HepG2 (cell line): ENCODE results near the gene TASOR2. TPM values are rescaled to one million over a fixed set of nuclear protein-coding genes. Genes with fewer than 3 reads are reported as not detected.

ENCODE experiments used
- ATAC-seq: fragments of 200-7000 bp; cut with Tn5 transposase; 3 replicates; pipeline ENCODE4 v1.9.1; 2020; ENCODE audit warnings: mild to moderate bottlenecking, moderate library complexity
- BruUV-seq: library from RNA; stranded (reverse); fragments of 400-500 nt; replicated peaks from 2 replicates; lab custom pipeline; 2021; lab: Mats Ljungman, UMichigan
- CTCF ChIA-PET: fragments of 300-600 bp; formaldehyde crosslinking; extraction: SDS; loops from one replicate; lab custom pipeline; 2021; ENCODE audit warnings: low total read pairs, inconsistent platforms, low intra/inter-chr PET ratio; lab: Yijun Ruan, JAX
- POLR2A ChIA-PET: fragments of 350-600 bp; sonication (Branson Sonifier 250); formaldehyde crosslinking; loops from one replicate; lab custom pipeline; 2020; ENCODE audit warnings: antibody characterized with exemption, inconsistent platforms; lab: Yijun Ruan, JAX
- DNase-seq: peaks from one replicate; pipeline ENCODE4 v3.0.0-alpha.2; 2015; ENCODE audit warnings: low spot score
- FAIRE-seq: peaks from 3 replicates; lab custom pipeline; 2011; peaks lifted over from hg19 to GRCh38; lab: Jason Lieb, UNC
- H2AFZ ChIP-seq: one replicate; pipeline ENCODE4 v1.6.1; 2011; ENCODE audit warnings: low read length, inconsistent platforms
- H3K27ac ChIP-seq: fragments of 300-600 bp; 3 replicates; pipeline ENCODE4 v1.8.0; 2011; ENCODE audit warnings: mixed run types, mild to moderate bottlenecking, mixed read lengths, low read length, inconsistent platforms; ENCODE audit not compliant: insufficient read depth; ENCODE audit errors: extremely low read length
- H3K27me3 ChIP-seq, 2 experiments: fragments of 200-600 bp in 1 of 2; 2 replicates in 1 of 2; 3 replicates in 1 of 2; pipeline versions ENCODE4 v1.6.0 to v1.8.0; 2011; ENCODE audit warnings: low read length in 2 of 2, mild to moderate bottlenecking in 2 of 2, moderate library complexity in 2 of 2, inconsistent platforms in 1 of 2; ENCODE audit not compliant: insufficient read depth in 2 of 2, control insufficient read depth in 1 of 2
- H3K36me3 ChIP-seq, 2 experiments: fragments of 200-600 bp in 1 of 2; replicated peaks in 1 of 2; 2 replicates in 1 of 2; 3 replicates in 1 of 2; pipeline versions ENCODE4 v1.5.1 to v1.8.0; 2011; ENCODE audit warnings: low read length in 2 of 2, inconsistent platforms in 1 of 2; ENCODE audit not compliant: insufficient read depth in 2 of 2, control insufficient read depth in 1 of 2
- H3K4me1 ChIP-seq: 2 replicates; pipeline ENCODE4 v1.5.1; 2012; ENCODE audit warnings: low read length, inconsistent platforms; ENCODE audit not compliant: insufficient read depth
- H3K4me2 ChIP-seq: 2 replicates; pipeline ENCODE4 v1.6.0; 2011; ENCODE audit warnings: low read depth, low read length, inconsistent platforms
- H3K4me3 ChIP-seq, 3 experiments: fragments of 200-600 bp in 1 of 3; sonication (generic), shearing (Covaris generic) in 1 of 3; replicated peaks in 1 of 3; 2 replicates each; pipeline ENCODE4 v1.5.1; 2011 to 2016; ENCODE audit warnings: low read length in 3 of 3, inconsistent platforms in 2 of 3, low read depth in 2 of 3, mild to moderate bottlenecking in 2 of 3, control low read depth in 1 of 3, mixed read lengths in 1 of 3; ENCODE audit not compliant: insufficient read depth in 1 of 3
- H3K79me2 ChIP-seq: one replicate; pipeline ENCODE4 v1.6.1; 2011; ENCODE audit warnings: low read length, inconsistent platforms; ENCODE audit not compliant: insufficient read depth
- H3K9ac ChIP-seq: 2 replicates; pipeline ENCODE4 v1.6.0; 2011; ENCODE audit warnings: mild to moderate bottlenecking, low read depth, low read length, inconsistent platforms; ENCODE audit not compliant: insufficient read depth
- H3K9me3 ChIP-seq: 2 replicates; pipeline ENCODE4 v1.5.1; 2012; ENCODE audit warnings: mild to moderate bottlenecking, low read length
- H4K20me1 ChIP-seq: 2 replicates; pipeline ENCODE4 v1.6.0; 2011; ENCODE audit warnings: inconsistent platforms, mild to moderate bottlenecking, low read length, moderate library complexity; ENCODE audit not compliant: insufficient read depth
- ESRRA ChIP-seq: sonication (generic); formaldehyde crosslinking; IDR thresholded peaks from 2 replicates; pipeline ENCODE4 v1.5.1; 2020; ENCODE audit warnings: mild to moderate bottlenecking, low read depth, missing genetic modification reagents
- FOXM1 ChIP-seq: sonication (generic); formaldehyde crosslinking; IDR thresholded peaks from 2 replicates; pipeline ENCODE4 v1.5.0; 2020; ENCODE audit warnings: missing genetic modification reagents
- JDP2 ChIP-seq: sonication (generic); formaldehyde crosslinking; IDR thresholded peaks from 2 replicates; pipeline ENCODE4 v1.8.1; 2022; ENCODE audit warnings: missing genetic modification reagents, borderline replicate concordance
- MAFF ChIP-seq: IDR thresholded peaks from 2 replicates; pipeline ENCODE4 v1.6.1; 2011; ENCODE audit warnings: low read depth, low read length, improper control_type of control experiment
- PRMT3 ChIP-seq: sonication (generic); formaldehyde crosslinking; IDR thresholded peaks from 2 replicates; pipeline ENCODE4 v1.8.1; 2022; ENCODE audit warnings: low read depth, mild to moderate bottlenecking, moderate library complexity, missing genetic modification reagents, borderline replicate concordance
- ZNF256 ChIP-seq: sonication (generic); formaldehyde crosslinking; conservative IDR thresholded peaks from 2 replicates; pipeline ENCODE4 v1.4.0; 2020; ENCODE audit warnings: missing genetic modification reagents
- ZNF607 ChIP-seq: sonication (generic); formaldehyde crosslinking; IDR thresholded peaks from 2 replicates; pipeline ENCODE4 v1.5.1; 2020; ENCODE audit warnings: missing genetic modification reagents, mild to moderate bottlenecking, borderline replicate concordance
- WGBS: methylation state at CpG from one replicate; pipeline ENCODE4 v1.1.6; 2017; ENCODE audit warnings: low lambda C conversion rate; 5-methylcytosine and 5-hydroxymethylcytosine counted together
- in situ Hi-C: cut with HindIII; loops from 2 replicates; pipeline ENCODE4 v1.10.0; 2017; ENCODE audit warnings: low pct_unique_long_range_greater_than_20kb; ENCODE audit not compliant: extremely low pct_ligation_motif_present
- intact Hi-C: fragments of 100-400 bp; cut with micrococcal nuclease; formaldehyde crosslinking; loops from one replicate; pipeline ENCODE4 v1.10.0; 2022; ENCODE audit not compliant: unreplicated experiment
- polyA plus RNA-seq, 8 experiments: library from polyadenylated mRNA; depleted of rRNA in 3 of 8; stranded (reverse) in 7 of 8; unstranded in 1 of 8; fragments of >200 nt; fragmentation: Illumina TruSeq in 4 of 8; extraction: Trizol in 4 of 8; gene quantifications; 2 replicates each; pipeline versions ENCODE4 v1.2.1 to v1.2.3, GENCODE V29; 2011 to 2016; ENCODE audit warnings: low read depth in 4 of 8, missing spikeins in 1 of 8, mixed read lengths in 1 of 8; ENCODE audit not compliant: insufficient read depth in 1 of 8
- total RNA-seq, 5 experiments: library from RNA; depleted of rRNA; stranded (reverse); fragments of >200 nt; fragmentation: Illumina TruSeq; extraction: Trizol; gene quantifications; 2 replicates each; pipeline ENCODE4 v1.2.3, GENCODE V29; 2016; ENCODE audit warnings: low read depth in 1 of 5
- TF ChIP-seq, protein P1 (sequence below): IDR thresholded peaks from 2 replicates; pipeline ENCODE4 v1.6.1; 2016
- TF ChIP-seq, protein P2 (sequence below): sonication (generic); formaldehyde crosslinking; conservative IDR thresholded peaks from 2 replicates; pipeline ENCODE4 v1.4.0; 2020; ENCODE audit warnings: missing genetic modification reagents
- TF ChIP-seq, protein P3 (sequence below): sonication (generic); formaldehyde crosslinking; IDR thresholded peaks from 2 replicates; pipeline ENCODE4 v1.5.0; 2020; ENCODE audit warnings: missing genetic modification reagents, mild to moderate bottlenecking, borderline replicate concordance
- TF ChIP-seq, protein P4 (sequence below): sonication (generic); formaldehyde crosslinking; IDR thresholded peaks from 2 replicates; pipeline ENCODE4 v1.4.0; 2020; ENCODE audit warnings: missing genetic modification reagents, borderline replicate concordance
- TF ChIP-seq, protein P5 (sequence below): sonication (generic); formaldehyde crosslinking; IDR thresholded peaks from 2 replicates; pipeline ENCODE4 v1.8.0; 2022; ENCODE audit warnings: missing genetic modification reagents, mild to moderate bottlenecking, borderline replicate concordance

The TASOR2 gene
- total and polyA plus RNA-seq, 2 of the 13 experiments (the other 11 are each of a cell fraction or from before 2014, with no cell fraction given), result 24.2 to 55.3 TPM

DNA sequence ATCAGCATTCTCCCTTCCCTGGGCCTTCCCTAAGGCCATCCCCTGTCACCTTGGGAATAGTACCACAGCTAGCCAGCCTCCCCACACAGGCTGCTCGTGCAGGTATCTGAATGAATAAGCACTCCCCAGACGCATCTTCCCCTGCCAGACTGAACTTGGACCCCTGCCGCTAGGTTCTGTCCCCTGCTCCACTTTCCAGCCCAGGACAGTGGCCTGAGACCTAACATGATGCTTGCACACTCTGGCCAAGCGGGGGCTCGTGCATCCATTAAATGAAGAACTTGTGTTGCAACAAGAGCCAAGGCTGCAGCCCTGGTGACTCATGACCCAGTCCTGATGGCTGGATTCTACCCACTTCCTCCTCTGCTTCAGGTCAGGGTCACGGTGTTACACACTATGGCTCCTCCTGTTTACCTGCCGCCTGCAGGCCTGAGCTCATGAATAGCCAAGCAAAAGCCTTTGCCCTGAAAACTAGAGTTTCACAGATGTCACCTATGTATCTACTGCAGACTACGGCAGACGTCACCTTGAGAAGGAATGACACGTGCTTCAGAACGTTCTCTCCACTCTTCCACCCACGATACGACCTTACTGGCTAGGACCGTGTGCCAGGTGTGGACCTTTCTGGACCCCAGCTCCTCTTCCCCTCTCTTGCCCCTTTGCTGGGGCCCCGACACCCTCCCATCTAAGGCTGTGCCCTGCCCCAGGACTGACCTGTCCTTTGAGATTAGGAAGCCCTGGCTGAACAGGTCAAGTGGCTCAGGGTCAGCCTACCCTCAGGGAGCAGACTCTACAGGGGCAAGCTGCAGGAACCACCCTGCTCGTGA lies 24.7 kb upstream of the TASOR2 start (continued):
- peak; percentile 77; the same call in 1 of the 2 replicates for TF ChIP-seq ESRRA (CRISPR knock-in tag)

DNA sequence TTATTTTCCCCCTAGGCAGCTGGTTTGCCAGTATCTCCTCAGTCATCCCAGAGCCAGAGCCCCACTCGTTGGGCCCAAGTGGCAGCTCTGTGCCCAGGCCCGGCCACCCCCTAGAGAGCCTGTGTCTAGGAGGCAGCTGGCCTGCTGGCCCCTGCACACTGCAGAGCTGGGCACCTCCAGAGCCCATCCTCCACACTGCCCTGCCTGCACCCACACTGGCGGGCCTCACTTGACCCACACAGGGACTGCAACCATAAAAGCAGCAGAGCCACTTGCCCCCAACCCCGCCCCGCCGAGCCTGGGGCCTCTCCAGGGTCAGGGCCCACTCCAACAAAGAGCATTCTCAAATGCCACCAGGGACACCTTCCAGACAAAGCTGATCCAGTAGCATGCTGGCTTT lies 23.6 kb upstream of the TASOR2 start:
- DNase-seq (no peak), FAIRE-seq (no peak)
- in situ Hi-C loops, result no loop called here
- TF ChIP-seq FOXM1 (CRISPR knock-in tag) (no peak), JDP2 (CRISPR knock-in tag) (no peak), MAFF (no peak), ZNF256 (CRISPR knock-in tag) (no peak), PRMT3 (CRISPR knock-in tag) (no peak), ZNF607 (no peak)
- TF ChIP-seq, protein P1, sequence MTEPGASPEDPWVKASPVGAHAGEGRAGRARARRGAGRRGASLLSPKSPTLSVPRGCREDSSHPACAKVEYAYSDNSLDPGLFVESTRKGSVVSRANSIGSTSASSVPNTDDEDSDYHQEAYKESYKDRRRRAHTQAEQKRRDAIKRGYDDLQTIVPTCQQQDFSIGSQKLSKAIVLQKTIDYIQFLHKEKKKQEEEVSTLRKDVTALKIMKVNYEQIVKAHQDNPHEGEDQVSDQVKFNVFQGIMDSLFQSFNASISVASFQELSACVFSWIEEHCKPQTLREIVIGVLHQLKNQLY (CRISPR knock-in tag), result no peak
- TF ChIP-seq, protein P2, sequence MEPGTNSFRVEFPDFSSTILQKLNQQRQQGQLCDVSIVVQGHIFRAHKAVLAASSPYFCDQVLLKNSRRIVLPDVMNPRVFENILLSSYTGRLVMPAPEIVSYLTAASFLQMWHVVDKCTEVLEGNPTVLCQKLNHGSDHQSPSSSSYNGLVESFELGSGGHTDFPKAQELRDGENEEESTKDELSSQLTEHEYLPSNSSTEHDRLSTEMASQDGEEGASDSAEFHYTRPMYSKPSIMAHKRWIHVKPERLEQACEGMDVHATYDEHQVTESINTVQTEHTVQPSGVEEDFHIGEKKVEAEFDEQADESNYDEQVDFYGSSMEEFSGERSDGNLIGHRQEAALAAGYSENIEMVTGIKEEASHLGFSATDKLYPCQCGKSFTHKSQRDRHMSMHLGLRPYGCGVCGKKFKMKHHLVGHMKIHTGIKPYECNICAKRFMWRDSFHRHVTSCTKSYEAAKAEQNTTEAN (CRISPR knock-in tag), result no peak
- TF ChIP-seq, protein P3, sequence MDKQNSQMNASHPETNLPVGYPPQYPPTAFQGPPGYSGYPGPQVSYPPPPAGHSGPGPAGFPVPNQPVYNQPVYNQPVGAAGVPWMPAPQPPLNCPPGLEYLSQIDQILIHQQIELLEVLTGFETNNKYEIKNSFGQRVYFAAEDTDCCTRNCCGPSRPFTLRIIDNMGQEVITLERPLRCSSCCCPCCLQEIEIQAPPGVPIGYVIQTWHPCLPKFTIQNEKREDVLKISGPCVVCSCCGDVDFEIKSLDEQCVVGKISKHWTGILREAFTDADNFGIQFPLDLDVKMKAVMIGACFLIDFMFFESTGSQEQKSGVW (CRISPR knock-in tag), result no peak
- TF ChIP-seq, protein P4, sequence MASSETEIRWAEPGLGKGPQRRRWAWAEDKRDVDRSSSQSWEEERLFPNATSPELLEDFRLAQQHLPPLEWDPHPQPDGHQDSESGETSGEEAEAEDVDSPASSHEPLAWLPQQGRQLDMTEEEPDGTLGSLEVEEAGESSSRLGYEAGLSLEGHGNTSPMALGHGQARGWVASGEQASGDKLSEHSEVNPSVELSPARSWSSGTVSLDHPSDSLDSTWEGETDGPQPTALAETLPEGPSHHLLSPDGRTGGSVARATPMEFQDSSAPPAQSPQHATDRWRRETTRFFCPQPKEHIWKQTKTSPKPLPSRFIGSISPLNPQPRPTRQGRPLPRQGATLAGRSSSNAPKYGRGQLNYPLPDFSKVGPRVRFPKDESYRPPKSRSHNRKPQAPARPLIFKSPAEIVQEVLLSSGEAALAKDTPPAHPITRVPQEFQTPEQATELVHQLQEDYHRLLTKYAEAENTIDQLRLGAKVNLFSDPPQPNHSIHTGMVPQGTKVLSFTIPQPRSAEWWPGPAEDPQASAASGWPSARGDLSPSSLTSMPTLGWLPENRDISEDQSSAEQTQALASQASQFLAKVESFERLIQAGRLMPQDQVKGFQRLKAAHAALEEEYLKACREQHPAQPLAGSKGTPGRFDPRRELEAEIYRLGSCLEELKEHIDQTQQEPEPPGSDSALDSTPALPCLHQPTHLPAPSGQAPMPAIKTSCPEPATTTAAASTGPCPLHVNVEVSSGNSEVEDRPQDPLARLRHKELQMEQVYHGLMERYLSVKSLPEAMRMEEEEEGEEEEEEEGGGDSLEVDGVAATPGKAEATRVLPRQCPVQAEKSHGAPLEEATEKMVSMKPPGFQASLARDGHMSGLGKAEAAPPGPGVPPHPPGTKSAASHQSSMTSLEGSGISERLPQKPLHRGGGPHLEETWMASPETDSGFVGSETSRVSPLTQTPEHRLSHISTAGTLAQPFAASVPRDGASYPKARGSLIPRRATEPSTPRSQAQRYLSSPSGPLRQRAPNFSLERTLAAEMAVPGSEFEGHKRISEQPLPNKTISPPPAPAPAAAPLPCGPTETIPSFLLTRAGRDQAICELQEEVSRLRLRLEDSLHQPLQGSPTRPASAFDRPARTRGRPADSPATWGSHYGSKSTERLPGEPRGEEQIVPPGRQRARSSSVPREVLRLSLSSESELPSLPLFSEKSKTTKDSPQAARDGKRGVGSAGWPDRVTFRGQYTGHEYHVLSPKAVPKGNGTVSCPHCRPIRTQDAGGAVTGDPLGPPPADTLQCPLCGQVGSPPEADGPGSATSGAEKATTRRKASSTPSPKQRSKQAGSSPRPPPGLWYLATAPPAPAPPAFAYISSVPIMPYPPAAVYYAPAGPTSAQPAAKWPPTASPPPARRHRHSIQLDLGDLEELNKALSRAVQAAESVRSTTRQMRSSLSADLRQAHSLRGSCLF, result no peak
- TF ChIP-seq, protein P5, sequence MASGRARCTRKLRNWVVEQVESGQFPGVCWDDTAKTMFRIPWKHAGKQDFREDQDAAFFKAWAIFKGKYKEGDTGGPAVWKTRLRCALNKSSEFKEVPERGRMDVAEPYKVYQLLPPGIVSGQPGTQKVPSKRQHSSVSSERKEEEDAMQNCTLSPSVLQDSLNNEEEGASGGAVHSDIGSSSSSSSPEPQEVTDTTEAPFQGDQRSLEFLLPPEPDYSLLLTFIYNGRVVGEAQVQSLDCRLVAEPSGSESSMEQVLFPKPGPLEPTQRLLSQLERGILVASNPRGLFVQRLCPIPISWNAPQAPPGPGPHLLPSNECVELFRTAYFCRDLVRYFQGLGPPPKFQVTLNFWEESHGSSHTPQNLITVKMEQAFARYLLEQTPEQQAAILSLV (CRISPR knock-in tag), result no peak

More for the DNA sequence above, 23.6 kb upstream of the TASOR2 start:
- ChIA-PET CTCF (interaction anchor here (1.4 kb wide), 1 partner anchor 219 kb away, joined by 3 read pairs; no protein-coding TSS in a partner anchor), POLR2A (interaction anchor here (0.7 to 2.3 kb wide), 6 partner anchors 10 to 152 kb away, joined by 3 to 15 read pairs (median 4); partner anchors contain the start of genes GDI2 and TASOR2)
- Histone ChIP-seq H3K9ac (peak overlapping the region; percentile 57; the same call in 1 of the 2 replicates), H3K79me2 (peaks cover 11% of the 10 kb centered on the region), H3K36me3 (no peaks in the 10 kb centered on the region), H3K4me1 (peaks cover 64% of the 10 kb centered on the region), H2AFZ (no peak overlapping the region), H3K27me3 (no peaks in the 10 kb centered on the region), H4K20me1 (no peaks in the 10 kb centered on the region), H3K4me3 (no peak overlapping the region), H3K27ac (peak overlapping the region; percentile 83), H3K9me3 (no peaks in the 10 kb centered on the region), H3K4me2 (peak overlapping the region; percentile 88)
- intact Hi-C loops, result loop anchor here (2.0 kb wide), 1 partner anchor 24 kb away; the partner anchor contains the start of gene TASOR2
- ATAC-seq, result no peak
- no TSS peak for BruUV-seq
- whole genome bisulfite sequencing, result 75% methylated on average over 2 of the region's 6 CpGs
